Measurements from ENCODE around the gene MAN2C1.

The MAN2C1 gene

DNA sequence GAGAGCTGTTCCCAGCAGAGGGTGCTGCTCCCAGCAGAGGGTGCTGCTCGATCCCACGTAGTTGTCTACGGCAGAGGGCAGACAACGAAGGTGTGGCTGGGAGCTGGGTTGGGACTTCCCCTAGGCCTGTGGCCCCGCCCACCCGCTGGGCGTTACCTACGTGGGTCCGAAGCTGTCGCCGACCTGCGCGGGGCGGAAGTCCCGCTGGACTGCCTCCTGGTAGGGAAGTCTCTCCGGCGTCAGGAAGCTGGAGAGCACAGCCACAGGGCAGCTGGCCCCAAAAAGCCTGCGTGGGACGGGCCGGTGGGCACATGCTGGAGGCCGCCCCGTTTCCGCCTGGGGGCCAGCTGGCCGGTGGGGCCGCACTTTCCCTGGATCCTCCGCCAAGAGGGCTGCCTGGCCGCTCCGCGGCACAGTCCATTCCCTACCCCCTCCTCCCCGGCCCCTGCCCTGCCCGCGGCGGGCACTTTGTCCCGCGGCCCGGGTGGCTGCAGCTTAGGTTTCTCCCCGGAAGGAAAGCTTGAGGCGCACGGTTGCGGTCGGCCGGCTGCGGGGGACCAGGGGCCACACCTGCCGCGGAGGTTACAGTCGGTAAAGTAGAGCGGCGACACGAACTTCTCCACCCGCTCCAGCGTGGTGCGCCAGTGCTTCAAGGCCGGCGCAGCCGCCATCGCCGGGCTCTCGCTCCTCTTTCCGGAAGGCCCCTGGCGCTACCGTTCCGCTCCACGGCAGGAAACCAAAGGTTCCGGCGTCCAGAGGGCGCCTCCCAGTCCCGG, at the start of gene MAN2C1:
Gene MAN2C1 (minus strand): TSS at position 695 of the 776 bp plus-strand sequence. CDS start 24 bp downstream, at position 671.
- Mint-ChIP-seq H3K4me3 (peak within 1 kb of the TSS; percentile 89 to 97 (median 95)), H3K27ac (peak within 1 kb of the TSS; percentile 98 to 100 (median 99)), H3K4me1 (peaks cover 16% of the 10 kb centered on the region), H3K36me3 (ENCODE audit: low read depth) (peaks cover 24% of the 10 kb centered on the region), H3K9me3 (no peaks in the 10 kb centered on the region), H3K27me3 (ENCODE audit: low read depth) (peaks cover 3% of the 10 kb centered on the region)
- TF ChIP-seq, protein P1, sequence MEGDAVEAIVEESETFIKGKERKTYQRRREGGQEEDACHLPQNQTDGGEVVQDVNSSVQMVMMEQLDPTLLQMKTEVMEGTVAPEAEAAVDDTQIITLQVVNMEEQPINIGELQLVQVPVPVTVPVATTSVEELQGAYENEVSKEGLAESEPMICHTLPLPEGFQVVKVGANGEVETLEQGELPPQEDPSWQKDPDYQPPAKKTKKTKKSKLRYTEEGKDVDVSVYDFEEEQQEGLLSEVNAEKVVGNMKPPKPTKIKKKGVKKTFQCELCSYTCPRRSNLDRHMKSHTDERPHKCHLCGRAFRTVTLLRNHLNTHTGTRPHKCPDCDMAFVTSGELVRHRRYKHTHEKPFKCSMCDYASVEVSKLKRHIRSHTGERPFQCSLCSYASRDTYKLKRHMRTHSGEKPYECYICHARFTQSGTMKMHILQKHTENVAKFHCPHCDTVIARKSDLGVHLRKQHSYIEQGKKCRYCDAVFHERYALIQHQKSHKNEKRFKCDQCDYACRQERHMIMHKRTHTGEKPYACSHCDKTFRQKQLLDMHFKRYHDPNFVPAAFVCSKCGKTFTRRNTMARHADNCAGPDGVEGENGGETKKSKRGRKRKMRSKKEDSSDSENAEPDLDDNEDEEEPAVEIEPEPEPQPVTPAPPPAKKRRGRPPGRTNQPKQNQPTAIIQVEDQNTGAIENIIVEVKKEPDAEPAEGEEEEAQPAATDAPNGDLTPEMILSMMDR (IDR thresholded peaks at IDR 0.05; ENCODE audit: unreplicated experiment in 3 of 3): peak; percentile 58 to 66 (median 65)

DNA sequence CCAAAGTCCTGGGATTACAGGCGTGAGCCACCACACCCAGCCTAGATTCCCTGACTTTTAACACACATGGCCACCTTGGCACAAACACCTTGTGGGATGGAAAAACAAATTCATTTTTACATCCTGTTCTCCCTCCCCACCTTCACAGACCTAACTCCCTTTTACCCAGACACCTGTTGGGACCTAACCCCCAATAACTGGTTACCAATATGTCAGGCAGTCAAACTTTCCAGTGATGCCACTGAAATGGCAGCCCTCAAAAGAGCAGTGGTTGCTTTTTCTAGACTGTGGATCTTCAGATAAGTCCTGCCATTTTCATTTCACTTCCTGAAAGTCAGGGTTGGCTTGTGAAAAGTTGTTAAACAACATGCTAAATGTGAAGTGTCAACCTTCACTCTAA, 48.2 kb upstream of the MAN2C1 start:
- H3K27me3 Mint-ChIP-seq (ENCODE audit: low read depth): no peaks in the 10 kb centered on the region
- H3K27ac Mint-ChIP-seq: no peak overlapping the region
- no peak overlapping the region for H3K4me3 Mint-ChIP-seq
- H3K4me1 Mint-ChIP-seq: no peaks in the 10 kb centered on the region
- H3K9me3 Mint-ChIP-seq: no peaks in the 10 kb centered on the region
- peaks cover 55% of the 10 kb centered on the region for H3K36me3 Mint-ChIP-seq (ENCODE audit: low read depth)
- TF ChIP-seq, protein P1 (IDR thresholded peaks at IDR 0.05; ENCODE audit: unreplicated experiment in 3 of 3): no peak

DNA sequence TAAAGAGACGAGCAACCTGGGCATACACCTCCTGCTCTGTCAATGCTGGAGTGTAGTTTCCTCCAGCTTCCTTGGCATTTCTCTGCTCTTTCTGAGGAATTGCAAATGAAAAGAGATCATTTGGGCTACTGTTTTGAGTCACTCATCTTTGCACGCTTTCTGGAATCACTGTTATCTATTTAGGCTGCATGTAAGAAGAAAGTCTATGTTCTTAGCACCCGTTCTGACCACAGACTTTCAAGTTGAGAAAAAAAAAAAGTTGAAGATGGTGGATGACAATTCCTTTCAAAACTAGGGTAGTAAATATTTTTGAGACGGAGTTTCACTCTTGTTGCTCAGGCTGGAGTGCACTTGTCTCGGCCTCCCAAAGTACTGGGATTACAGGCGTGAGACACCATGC, 41.8 kb upstream of the MAN2C1 start:
- no peaks in the 10 kb centered on the region for H3K4me1 Mint-ChIP-seq
- TF ChIP-seq, protein P1 (IDR thresholded peaks at IDR 0.05; ENCODE audit: unreplicated experiment in 3 of 3): no peak
- no peaks in the 10 kb centered on the region for H3K9me3 Mint-ChIP-seq
- H3K27ac Mint-ChIP-seq: no peak overlapping the region
- H3K4me3 Mint-ChIP-seq: no peak overlapping the region
- H3K27me3 Mint-ChIP-seq (ENCODE audit: low read depth): no peaks in the 10 kb centered on the region
- H3K36me3 Mint-ChIP-seq (ENCODE audit: low read depth): peaks cover 87% of the 10 kb centered on the region

DNA sequence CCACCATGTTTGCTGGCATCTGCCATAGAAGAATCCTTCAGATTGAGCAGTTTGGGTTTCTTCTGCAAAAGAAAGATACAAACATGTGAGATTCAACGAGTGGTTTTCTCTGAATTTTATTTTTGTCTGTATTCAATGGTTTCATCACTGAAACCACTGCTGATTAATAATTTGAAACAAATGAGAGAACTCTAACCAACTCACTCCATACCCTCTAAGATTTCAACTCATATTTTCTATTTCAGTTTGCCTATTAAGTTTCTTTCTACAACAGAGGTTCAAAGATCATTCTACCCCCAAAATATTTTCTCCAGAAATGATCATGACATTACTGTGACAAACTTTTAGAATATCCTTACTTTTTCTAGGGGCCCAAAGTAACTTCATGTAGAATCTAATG, 38.7 kb upstream of the MAN2C1 start:
- H3K27ac Mint-ChIP-seq: no peak overlapping the region
- no peaks in the 10 kb centered on the region for H3K4me1 Mint-ChIP-seq
- no peaks in the 10 kb centered on the region for H3K27me3 Mint-ChIP-seq (ENCODE audit: low read depth)
- H3K9me3 Mint-ChIP-seq: no peaks in the 10 kb centered on the region
- TF ChIP-seq, protein P1 (IDR thresholded peaks at IDR 0.05; ENCODE audit: unreplicated experiment in 3 of 3): no peak
- peaks cover 86% of the 10 kb centered on the region for H3K36me3 Mint-ChIP-seq (ENCODE audit: low read depth)
- H3K4me3 Mint-ChIP-seq: no peak overlapping the region

DNA sequence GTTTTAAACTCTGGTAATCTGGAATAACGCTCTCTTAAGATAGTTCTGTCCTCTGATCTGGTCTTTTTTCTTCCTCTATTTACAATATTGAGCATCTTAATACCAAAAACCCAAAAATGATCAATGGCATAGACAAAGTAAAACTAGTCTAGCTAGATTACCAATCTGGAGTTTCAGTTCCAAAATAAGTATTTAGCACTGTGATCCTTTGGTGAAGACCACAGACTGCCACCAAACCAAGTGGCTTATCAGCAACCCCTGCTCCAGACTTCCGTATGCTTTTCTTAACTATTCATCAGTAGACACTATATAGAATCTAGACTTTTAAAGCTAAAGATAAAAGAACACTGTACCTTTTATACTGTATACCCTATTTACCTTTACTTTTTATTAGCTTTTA, 35.5 kb upstream of the MAN2C1 start:
- Mint-ChIP-seq H3K27me3 (ENCODE audit: low read depth) (no peaks in the 10 kb centered on the region), H3K27ac (no peak overlapping the region), H3K4me1 (no peaks in the 10 kb centered on the region), H3K9me3 (no peaks in the 10 kb centered on the region), H3K4me3 (no peak overlapping the region), H3K36me3 (ENCODE audit: low read depth) (peaks cover 68% of the 10 kb centered on the region)
- TF ChIP-seq, protein P1 (IDR thresholded peaks at IDR 0.05; ENCODE audit: unreplicated experiment in 3 of 3): no peak

DNA sequence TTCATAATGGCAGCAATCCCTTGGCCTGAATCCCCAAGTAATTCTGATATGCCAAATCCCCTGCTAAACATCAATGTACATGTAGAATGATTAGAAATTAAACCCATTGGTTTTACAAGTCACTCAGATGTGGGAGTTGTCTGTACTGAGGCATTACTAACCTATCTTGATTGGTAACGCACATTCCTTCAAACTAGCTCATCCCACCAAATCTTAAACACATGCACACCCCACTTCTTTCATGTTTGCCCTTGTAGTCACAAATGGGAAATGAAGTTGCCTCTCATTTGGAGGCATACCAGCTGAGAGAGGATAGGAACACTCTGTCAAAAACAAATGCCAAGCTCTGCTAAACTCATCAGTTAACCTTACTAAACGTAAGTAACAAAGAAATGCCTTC, 29.1 kb upstream of the MAN2C1 start:
- peaks cover 60% of the 10 kb centered on the region for H3K36me3 Mint-ChIP-seq (ENCODE audit: low read depth)
- H3K9me3 Mint-ChIP-seq: no peaks in the 10 kb centered on the region
- no peak overlapping the region for H3K4me3 Mint-ChIP-seq
- TF ChIP-seq, protein P1 (IDR thresholded peaks at IDR 0.05; ENCODE audit: unreplicated experiment in 3 of 3): no peak
- H3K4me1 Mint-ChIP-seq: no peaks in the 10 kb centered on the region
- H3K27me3 Mint-ChIP-seq (ENCODE audit: low read depth): no peaks in the 10 kb centered on the region
- no peak overlapping the region for H3K27ac Mint-ChIP-seq
